Brain microvascular endothelial cell (primary cell): Measurements from ENCODE around the gene AK2.
A peak's percentile ranks its signal among the peaks of the same experiment; 100 is the strongest.

ENCODE experiments used
- DNase-seq: peaks from one replicate; pipeline ENCODE4 v3.0.0-alpha.2; 2020
- H3K27ac ChIP-seq: fragments of 250-450 bp; sonication (Bioruptor Pico); 2 replicates; pipeline ENCODE4 v1.5.1; 2020; ENCODE audit warnings: mild to moderate bottlenecking, moderate library complexity
- H3K27me3 ChIP-seq: fragments of 250-450 bp; sonication (Bioruptor Pico); replicated peaks from 2 replicates; pipeline ENCODE4 v1.5.1; 2020; ENCODE audit warnings: mild to moderate bottlenecking
- H3K36me3 ChIP-seq: fragments of 250-450 bp; sonication (Bioruptor Pico); replicated peaks from 2 replicates; pipeline ENCODE4 v1.5.1; 2020; ENCODE audit warnings: mild to moderate bottlenecking
- H3K4me3 ChIP-seq: 2 replicates; pipeline ENCODE4 v1.5.1; 2011; ENCODE audit warnings: low read depth, mild to moderate bottlenecking, control low read depth, low read length, moderate library complexity
- in situ Hi-C: cut with HindIII; loops from 2 replicates; pipeline ENCODE4 v1.10.0; 2017; ENCODE audit warnings: low sequenced_read_pairs, low pct_ligation_motif_present
- TF ChIP-seq, protein P1 (sequence below): IDR thresholded peaks from 2 replicates; pipeline ENCODE4 v1.5.1; 2011; ENCODE audit warnings: low read depth, mild to moderate bottlenecking, moderate library complexity, low read length, control low read depth, inconsistent platforms; ENCODE audit errors: missing control alignments

The AK2 gene

DNA sequence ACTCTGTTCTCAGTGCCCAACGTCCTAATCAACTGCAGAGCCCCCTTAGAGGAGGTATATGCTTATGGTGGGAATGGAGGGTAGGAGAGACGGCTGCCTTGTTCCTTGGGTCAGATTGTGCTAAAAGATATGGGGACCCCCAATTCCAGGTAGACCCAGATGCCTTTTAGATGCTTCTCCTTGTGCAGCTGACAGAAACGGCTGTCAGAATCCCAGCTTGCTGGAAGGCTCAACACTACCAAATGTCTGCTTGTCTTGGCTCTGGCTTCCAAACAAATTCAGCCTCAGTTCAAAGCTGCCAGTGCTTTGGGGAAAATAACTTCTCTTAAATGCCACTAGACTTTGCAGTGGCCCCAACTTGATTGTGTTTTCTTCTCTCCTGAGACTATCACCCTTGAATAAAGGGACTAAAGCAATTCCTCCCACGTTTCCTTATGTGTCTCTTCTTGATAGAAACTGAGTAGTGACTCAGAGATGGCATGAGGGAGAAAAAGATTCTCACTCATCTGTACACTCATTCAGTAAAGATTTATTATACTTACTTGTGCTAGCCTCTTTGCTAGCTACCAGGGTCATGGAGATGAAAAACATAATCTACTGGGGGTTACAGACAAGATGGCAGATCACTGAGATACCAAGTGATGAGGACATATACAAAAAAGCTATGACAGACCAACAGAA is 68.7 kb downstream of the AK2 start:
- Histone ChIP-seq H3K36me3 (no peaks in the 10 kb centered on the region), H3K27me3 (no peaks in the 10 kb centered on the region), H3K27ac (peak overlapping the region; percentile 52), H3K4me3 (no peak overlapping the region)
- TF ChIP-seq, protein P1, sequence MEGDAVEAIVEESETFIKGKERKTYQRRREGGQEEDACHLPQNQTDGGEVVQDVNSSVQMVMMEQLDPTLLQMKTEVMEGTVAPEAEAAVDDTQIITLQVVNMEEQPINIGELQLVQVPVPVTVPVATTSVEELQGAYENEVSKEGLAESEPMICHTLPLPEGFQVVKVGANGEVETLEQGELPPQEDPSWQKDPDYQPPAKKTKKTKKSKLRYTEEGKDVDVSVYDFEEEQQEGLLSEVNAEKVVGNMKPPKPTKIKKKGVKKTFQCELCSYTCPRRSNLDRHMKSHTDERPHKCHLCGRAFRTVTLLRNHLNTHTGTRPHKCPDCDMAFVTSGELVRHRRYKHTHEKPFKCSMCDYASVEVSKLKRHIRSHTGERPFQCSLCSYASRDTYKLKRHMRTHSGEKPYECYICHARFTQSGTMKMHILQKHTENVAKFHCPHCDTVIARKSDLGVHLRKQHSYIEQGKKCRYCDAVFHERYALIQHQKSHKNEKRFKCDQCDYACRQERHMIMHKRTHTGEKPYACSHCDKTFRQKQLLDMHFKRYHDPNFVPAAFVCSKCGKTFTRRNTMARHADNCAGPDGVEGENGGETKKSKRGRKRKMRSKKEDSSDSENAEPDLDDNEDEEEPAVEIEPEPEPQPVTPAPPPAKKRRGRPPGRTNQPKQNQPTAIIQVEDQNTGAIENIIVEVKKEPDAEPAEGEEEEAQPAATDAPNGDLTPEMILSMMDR = no peak
- peak; percentile 32 for DNase-seq
- in situ Hi-C loops = no loop called here

DNA sequence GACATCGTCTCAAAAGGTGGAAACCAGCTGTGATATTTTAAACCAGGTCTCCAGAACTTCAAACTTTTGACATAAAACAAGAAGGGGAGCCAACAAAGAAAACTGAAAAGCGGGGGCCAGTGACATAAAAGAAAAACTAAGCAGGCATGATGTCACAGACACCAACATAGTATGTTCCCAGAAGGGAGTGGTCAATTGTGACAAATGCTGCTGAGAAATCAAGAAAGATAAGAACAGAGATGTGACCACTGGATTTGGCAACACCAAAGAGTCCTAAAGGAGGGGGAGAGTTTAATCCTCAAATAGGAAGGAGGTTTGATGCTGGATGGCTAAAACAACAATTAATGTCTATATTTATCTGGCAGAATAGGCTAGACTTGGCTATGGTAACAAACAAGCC is 69.8 kb downstream of the AK2 start:
- DNase-seq = no peak
- H3K36me3 ChIP-seq = no peaks in the 10 kb centered on the region
- H3K27me3 ChIP-seq = no peaks in the 10 kb centered on the region
- TF ChIP-seq, protein P1 = no peak
- H3K4me3 ChIP-seq = no peak overlapping the region
- no peak overlapping the region for H3K27ac ChIP-seq
- in situ Hi-C loops = no loop called here

DNA sequence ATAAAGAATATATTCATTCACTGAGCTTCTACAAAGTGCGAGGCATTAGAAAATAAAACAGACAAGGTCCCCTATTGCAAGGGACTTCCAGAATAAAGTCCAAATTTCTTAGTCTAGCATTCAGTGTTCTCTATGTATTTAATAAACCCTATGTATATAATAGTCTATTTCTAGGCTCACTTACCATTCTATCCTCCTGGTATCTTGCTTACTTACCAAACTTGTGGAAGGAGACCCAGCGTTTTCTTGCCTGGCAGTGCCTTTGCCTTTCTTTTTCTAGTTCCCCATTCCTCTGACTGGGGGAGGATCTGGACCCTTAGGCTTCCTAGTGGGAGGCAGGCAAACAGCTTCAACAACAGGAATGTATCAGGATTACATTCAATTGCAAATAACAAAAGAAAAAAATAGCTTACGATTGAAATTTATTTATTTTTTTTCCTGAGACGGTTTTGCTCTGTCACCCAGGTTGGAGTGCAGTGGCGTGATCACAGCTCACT is 71.4 kb downstream of the AK2 start:
- no peak for DNase-seq
- Histone ChIP-seq H3K27ac (peak overlapping the region; percentile 15), H3K4me3 (peak overlapping the region; percentile 60), H3K36me3 (no peaks in the 10 kb centered on the region), H3K27me3 (no peaks in the 10 kb centered on the region)
- TF ChIP-seq, protein P1 = no peak
- in situ Hi-C loops = no loop called here

DNA sequence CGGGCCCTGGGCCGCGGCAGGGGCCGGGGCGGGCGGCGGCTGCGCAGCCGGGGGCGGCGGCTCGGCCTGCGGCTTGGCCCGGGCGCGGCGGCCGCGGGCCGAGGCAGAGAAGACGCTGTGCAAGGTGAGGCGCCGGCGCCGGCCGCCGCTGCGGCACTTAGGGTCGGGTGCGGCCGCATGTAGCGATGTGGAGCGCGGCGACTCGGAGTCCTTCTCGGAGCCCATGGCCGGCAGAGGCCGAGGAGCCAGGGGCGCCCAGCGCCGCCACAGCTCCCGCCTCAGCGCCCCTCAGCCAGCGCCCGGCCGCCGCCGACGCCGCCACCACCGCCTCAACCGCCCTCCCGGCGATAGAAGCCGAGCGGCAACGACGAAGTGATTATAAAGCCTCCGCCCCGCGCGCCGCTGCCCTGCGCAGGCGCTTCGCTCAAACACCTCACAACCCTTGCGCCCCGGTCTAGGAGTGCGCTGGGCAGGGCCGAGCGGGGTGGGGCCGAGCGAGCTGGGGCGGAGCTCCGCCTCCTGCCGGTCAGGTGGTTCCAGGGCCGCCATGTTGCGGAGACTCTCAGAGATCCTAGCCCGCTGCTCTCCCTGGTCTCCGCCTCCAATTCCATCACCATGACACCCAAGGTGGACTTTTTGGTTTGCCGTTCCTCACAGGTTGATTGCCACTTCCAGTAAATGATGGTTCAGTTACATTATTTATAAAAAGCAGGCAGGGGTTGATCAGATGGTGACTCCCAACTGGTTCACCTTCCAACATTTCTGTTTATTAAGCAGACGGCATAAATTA is 72.0 kb downstream of the AK2 start, which contains the start of gene RNF19B:
RNF19B (minus strand) TSS at position 349 of the 790 bp plus-strand sequence; CDS start at position 225, 124 bp downstream.
- H3K36me3 ChIP-seq = no peaks in the 10 kb centered on the region
- peak within 1 kb of the TSS; percentile 81 for H3K27ac ChIP-seq
- peak; percentile 90 for DNase-seq
- peak within 1 kb of the TSS; percentile 87 for H3K4me3 ChIP-seq
- in situ Hi-C loops = no loop called here
- TF ChIP-seq, protein P1 = no peak
- no peaks in the 10 kb centered on the region for H3K27me3 ChIP-seq

DNA sequence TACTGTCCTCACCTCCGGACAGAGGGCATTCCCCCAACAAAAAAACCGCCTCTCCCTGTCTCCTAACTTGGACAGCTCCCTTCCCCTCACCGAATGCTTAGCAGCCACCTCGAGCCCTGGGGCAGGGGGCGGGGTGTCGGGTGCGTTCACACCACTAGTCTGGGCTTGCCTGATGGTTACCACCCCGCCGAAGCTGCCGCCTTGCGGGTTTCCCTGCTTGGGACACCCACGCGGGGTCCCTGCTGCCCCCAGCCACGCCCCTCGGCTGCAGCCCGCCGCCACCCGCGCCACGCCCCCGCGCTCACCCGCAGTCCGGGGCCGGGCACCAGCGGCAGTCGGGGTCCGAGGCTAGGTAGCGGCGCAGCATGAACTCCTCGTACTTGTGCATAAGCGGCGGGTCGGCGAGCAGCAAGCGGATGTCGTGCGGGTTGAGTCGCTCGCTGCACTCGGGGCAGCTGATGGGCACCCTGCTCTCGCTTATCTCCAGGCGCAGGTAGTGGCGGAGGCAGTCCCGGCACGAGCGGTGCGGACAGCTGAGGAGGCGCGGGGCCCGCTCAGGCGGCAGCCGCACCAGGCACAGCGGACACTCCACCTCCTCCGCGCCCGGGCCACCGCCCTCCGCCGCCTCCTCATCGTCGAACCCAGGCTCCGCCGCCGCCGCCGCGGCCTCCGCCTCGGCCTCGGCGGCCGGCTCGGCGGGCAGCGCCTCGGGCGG is 72.8 kb downstream of the AK2 start:
- peak; percentile 35 for DNase-seq
- Histone ChIP-seq H3K36me3 (no peaks in the 10 kb centered on the region), H3K4me3 (peak overlapping the region; percentile 87), H3K27me3 (no peaks in the 10 kb centered on the region), H3K27ac (peak overlapping the region; percentile 51)
- in situ Hi-C loops = no loop called here
- TF ChIP-seq, protein P1 = peak; percentile 7
